Measurements from ENCODE around the gene NFE2L2.

GRCh38 chr2:177273408-177273807, 8.9 kb upstream of the NFE2L2 start:
- TF ChIP-seq CTCF (conservative IDR thresholded peaks at IDR 0.05; ENCODE audit: low read depth, low read length) (no peak), EZH2 (IDR thresholded peaks at IDR 0.05; ENCODE audit: borderline replicate concordance, low read depth, low read length, poor library complexity, severe bottlenecking) (no peak)

All from A673 (cell line).